Mucosa of rectum (tissue), 2 donors: ENCODE results near the gene CIBAR2.

Experiments
- H3K27ac ChIP-seq, 2 donors: one replicate each; pipeline ENCODE4 v1.7.0; 2013; ENCODE audit warnings: inconsistent platforms in 2 of 2, low read depth in 2 of 2, low read length in 2 of 2
- H3K27me3 ChIP-seq, 2 donors: one replicate each; pipeline ENCODE4 v1.7.0; 2013; ENCODE audit warnings: low read length in 2 of 2; ENCODE audit not compliant: control insufficient read depth in 2 of 2, insufficient read depth in 2 of 2
- H3K36me3 ChIP-seq, 2 donors: one replicate each; pipeline ENCODE4 v1.7.0; 2013; ENCODE audit warnings: low read length in 2 of 2; ENCODE audit not compliant: control insufficient read depth in 2 of 2, insufficient read depth in 2 of 2
- H3K4me1 ChIP-seq, 2 donors: one replicate each; pipeline ENCODE4 v1.7.0; 2013; ENCODE audit warnings: low read length in 2 of 2, mild to moderate bottlenecking in 1 of 2; ENCODE audit not compliant: control insufficient read depth in 2 of 2, insufficient read depth in 2 of 2
- H3K4me3 ChIP-seq, 2 donors: one replicate each; pipeline ENCODE4 v1.7.0; 2013; ENCODE audit warnings: low read length in 2 of 2
- H3K9ac ChIP-seq, 2 donors: one replicate each; pipeline ENCODE4 v1.7.0; 2013; ENCODE audit warnings: low read length in 2 of 2, low read depth in 1 of 2, mild to moderate bottlenecking in 1 of 2
- H3K9me3 ChIP-seq, 2 donors: one replicate each; pipeline ENCODE4 v1.7.0; 2013; ENCODE audit warnings: low read length in 2 of 2; ENCODE audit not compliant: control insufficient read depth in 2 of 2
- donor health status: healthy.
- donor health status: Normal muscosa, but diverticular disease.

Gene CIBAR2

DNA sequence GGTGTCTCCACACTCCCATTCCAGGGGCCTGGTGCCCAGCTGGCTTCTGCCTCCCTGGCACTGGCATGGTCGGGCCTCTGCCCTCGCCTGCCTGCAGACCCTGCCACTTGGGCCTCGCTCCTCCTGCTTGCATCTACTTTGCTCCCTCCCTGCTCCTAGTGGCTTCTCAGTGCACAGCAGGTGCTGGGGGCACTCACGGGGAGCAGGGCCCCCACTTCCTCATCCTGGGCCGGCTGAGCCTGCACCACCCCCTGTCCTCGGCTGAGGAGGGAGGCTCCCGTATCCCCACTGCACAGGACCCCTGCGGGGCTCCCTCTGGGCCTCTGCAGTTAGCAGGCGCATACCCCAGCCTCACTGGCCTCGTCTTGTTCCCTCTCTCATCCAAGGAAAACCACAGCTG, 35.2 kb downstream of the CIBAR2 start:
- no peaks in the 10 kb centered on the region for H3K9me3 ChIP-seq
- no peak overlapping the region for H3K27ac ChIP-seq
- H3K27me3 ChIP-seq, result no peaks in the 10 kb centered on the region

DNA sequence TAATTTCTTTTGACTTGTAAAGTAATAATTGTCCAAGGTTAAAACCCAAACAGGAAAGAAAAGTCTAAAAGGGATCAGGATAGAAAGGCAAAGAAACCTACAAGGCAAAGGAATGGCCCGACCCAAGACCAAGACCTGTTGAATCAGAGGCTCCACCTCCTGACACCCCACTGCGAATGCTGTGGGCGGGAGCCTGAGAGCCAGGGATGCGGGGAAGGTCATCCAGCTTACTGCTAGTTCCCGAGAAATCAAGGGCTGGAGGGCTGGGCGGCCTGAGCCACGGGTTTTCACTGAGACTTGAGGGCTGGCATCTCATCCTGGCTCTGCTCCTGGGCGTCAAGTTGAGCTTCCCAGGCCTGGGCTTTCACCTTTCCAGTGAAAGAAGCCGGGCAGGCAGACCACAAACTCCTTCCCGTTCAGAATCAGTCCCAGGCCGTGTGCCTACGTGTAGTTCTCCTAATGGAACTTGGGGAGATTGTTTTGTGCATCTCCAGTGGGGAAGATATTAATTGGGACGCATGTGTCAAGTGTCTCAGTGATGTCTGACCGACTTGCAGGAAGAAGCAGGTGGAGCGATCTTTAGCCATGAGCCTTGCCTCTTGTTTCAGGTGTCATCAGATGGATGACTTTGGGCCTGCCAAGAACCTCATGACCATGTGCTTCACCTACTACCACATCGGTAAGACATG, 36.9 kb downstream of the CIBAR2 start:
- Histone ChIP-seq H3K27ac (no peak overlapping the region), H3K9me3 (no peaks in the 10 kb centered on the region), H3K36me3 (peaks cover 50 to 55% of the 10 kb centered on the region in 2 donors), H3K4me1 (no peaks in the 10 kb centered on the region), H3K9ac (no peak overlapping the region), H3K27me3 (no peaks in the 10 kb centered on the region), H3K4me3 (no peak overlapping the region)

More for the DNA sequence above, 35.2 kb downstream of the CIBAR2 start:
- Histone ChIP-seq H3K36me3 (peaks cover 43 to 46% of the 10 kb centered on the region in 2 donors), H3K9ac (no peak overlapping the region), H3K4me3 (no peak overlapping the region), H3K4me1 (no peaks in the 10 kb centered on the region)

DNA sequence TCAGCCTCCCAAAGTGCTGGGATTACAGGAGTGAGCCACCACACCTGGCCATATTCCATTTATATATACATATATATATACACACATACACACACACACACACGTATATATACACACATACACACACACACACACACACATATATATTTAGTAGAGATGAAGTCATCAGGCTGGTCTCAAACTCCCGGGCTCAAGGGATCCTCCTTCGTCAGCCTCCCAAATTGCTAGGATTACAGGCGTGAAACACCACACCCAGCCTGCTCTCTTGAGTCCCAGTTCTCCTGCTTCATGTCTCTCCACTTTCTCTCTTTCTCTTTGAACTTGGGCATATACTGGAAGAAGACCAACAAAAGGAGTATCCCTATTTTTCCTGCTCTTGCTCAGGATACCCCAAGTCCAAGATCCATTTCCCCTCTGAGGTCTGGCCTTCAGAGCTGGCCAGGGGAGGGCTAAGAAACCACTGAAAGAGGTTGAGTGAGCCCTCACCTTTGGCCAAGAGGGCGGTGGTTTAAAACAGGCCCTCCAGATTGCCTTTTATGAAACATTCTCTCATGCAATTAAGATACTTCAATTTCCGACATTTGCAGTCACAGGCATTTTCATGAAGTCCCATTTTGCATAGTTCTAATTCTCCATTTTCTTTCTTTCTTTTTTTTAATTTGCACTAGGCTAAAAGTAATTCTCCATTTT, 37.9 kb downstream of the CIBAR2 start:
- Histone ChIP-seq H3K36me3 (peaks cover 50 to 57% of the 10 kb centered on the region in 2 donors), H3K4me1 (no peaks in the 10 kb centered on the region), H3K27ac (peak overlapping the region in 1 of 2 donors; percentile 53), H3K9ac (no peak overlapping the region), H3K4me3 (no peak overlapping the region), H3K9me3 (no peaks in the 10 kb centered on the region), H3K27me3 (no peaks in the 10 kb centered on the region)

DNA sequence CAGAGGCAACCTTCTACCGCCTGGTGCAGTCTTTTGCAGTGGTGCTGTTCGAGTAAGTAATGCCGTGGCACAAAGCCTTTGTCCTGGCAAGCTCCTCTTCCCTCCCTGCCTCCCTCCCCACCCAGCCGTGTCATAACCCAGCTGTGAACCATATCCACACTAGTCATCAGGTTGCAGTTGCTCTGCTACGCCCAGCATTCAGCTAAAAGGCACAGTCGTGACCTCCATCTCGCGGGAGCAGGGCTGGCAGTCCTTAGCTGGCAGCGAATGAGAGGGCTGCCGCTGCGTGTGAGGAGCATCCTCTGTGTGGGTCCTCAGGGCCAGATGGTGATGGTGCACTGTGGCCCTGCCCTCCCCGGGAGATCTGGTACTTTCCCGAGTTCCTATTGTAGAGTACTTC, 39.3 kb downstream of the CIBAR2 start:
- no peaks in the 10 kb centered on the region for H3K4me1 ChIP-seq
- H3K9me3 ChIP-seq, result no peaks in the 10 kb centered on the region
- H3K9ac ChIP-seq, result no peak overlapping the region
- no peaks in the 10 kb centered on the region for H3K27me3 ChIP-seq
- H3K36me3 ChIP-seq, result peaks cover 38 to 51% of the 10 kb centered on the region in 2 donors
- H3K27ac ChIP-seq, result no peak overlapping the region
- H3K4me3 ChIP-seq, result no peak overlapping the region

GRCh38 chr16:85072076-85072860, 40.0 kb downstream of the CIBAR2 start:
- H3K27ac ChIP-seq, result no peak overlapping the region
- no peak overlapping the region for H3K9ac ChIP-seq
- H3K27me3 ChIP-seq, result no peaks in the 10 kb centered on the region
- H3K9me3 ChIP-seq, result no peaks in the 10 kb centered on the region
- peaks cover 33 to 50% of the 10 kb centered on the region in 2 donors for H3K36me3 ChIP-seq
- no peak overlapping the region for H3K4me3 ChIP-seq
- H3K4me1 ChIP-seq, result no peaks in the 10 kb centered on the region

DNA sequence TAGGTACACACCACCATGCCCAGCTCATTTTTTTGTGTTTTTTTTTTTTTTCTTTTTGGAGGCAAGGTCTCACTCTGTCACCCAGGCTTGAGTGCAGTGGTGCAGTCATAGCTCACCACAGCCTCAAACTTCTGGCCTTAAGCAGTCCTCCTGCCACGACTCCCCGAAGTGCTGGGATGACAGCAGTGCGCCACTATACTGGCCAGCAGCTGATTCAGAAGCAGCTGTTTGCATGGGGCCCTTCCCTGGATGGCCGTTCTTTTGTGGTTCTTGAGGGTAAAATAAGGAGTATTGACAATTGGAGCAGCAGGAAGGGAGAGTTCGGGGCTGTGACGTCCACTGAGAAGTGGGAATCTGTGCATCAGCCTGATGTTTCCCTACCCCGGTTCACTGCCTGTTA, 43.1 kb downstream of the CIBAR2 start:
- no peaks in the 10 kb centered on the region for H3K9me3 ChIP-seq
- H3K4me3 ChIP-seq, result no peak overlapping the region
- H3K27ac ChIP-seq, result no peak overlapping the region
- H3K36me3 ChIP-seq, result peaks cover 27 to 43% of the 10 kb centered on the region in 2 donors
- H3K4me1 ChIP-seq, result no peaks in the 10 kb centered on the region
- H3K9ac ChIP-seq, result no peak overlapping the region
- no peaks in the 10 kb centered on the region for H3K27me3 ChIP-seq

- H3K4me1 ChIP-seq, result no peaks in the 10 kb centered on the region
- no peaks in the 10 kb centered on the region for H3K27me3 ChIP-seq
- no peaks in the 10 kb centered on the region for H3K9me3 ChIP-seq
- H3K27ac ChIP-seq, result no peak overlapping the region
- H3K9ac ChIP-seq, result no peak overlapping the region
- H3K4me3 ChIP-seq, result no peak overlapping the region
- H3K36me3 ChIP-seq, result peaks cover 27 to 43% of the 10 kb centered on the region in 2 donors
These were observed 43.5 kb downstream of the CIBAR2 start for GRCh38 chr16:85068746-85069145.

DNA sequence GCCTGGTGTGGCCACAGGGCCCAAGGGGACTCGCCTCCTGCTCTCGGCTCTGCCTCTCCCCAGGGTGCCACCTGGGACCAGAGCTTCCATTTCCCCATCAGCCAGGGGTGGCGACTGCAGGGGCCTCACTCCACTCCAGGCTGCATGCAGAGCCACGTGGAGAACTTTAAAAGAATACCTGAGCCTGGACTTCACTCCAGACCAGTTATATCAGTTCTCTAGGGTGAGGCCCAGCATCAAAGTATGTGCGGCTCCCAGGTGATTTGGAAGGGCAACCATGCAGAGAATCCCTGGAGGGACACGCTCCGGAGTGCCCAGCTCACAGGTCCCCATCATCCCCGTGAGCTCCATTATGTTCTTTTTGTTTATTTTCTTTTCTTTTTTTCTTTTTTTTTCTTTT, 44.8 kb downstream of the CIBAR2 start:
- peaks cover 20 to 31% of the 10 kb centered on the region in 2 donors for H3K36me3 ChIP-seq

DNA sequence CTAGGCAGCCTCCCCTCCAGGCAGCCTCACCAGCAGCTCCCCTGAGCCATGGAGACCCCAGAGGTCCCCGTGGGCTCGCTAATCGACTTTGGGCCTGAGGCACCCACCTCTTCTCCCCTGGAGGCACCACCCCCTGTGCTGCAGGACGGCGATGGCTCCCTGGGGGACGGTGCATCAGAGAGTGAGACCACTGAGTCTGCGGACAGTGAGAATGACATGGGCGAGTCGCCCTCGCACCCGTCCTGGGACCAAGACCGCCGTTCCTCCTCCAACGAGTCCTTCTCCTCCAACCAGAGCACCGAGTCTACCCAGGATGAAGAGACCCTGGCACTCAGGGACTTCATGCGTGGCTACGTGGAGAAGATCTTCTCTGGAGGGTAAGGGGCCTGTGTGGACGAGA, 45.2 kb downstream of the CIBAR2 start:
- Histone ChIP-seq H3K9ac (no peak overlapping the region), H3K27me3 (no peaks in the 10 kb centered on the region), H3K4me1 (no peaks in the 10 kb centered on the region), H3K27ac (no peak overlapping the region), H3K4me3 (no peak overlapping the region), H3K9me3 (no peaks in the 10 kb centered on the region), H3K36me3 (peaks cover 19 to 30% of the 10 kb centered on the region in 2 donors)

More for the DNA sequence above, 44.8 kb downstream of the CIBAR2 start:
- Histone ChIP-seq H3K4me1 (no peaks in the 10 kb centered on the region), H3K27ac (no peak overlapping the region), H3K27me3 (no peaks in the 10 kb centered on the region), H3K4me3 (no peak overlapping the region), H3K9me3 (no peaks in the 10 kb centered on the region), H3K9ac (no peak overlapping the region)

GRCh38 chr16:85066346-85066885, 45.9 kb downstream of the CIBAR2 start:
- no peak overlapping the region for H3K27ac ChIP-seq
- no peaks in the 10 kb centered on the region for H3K9me3 ChIP-seq
- H3K4me3 ChIP-seq, result no peak overlapping the region
- no peaks in the 10 kb centered on the region for H3K4me1 ChIP-seq
- H3K36me3 ChIP-seq, result peaks cover 19 to 27% of the 10 kb centered on the region in 2 donors
- H3K9ac ChIP-seq, result no peak overlapping the region
- no peaks in the 10 kb centered on the region for H3K27me3 ChIP-seq
